Thoracic aorta (tissue), 2 donors: ENCODE results near the gene ADM. TPM values are rescaled to one million over a fixed set of nuclear protein-coding genes. Genes with fewer than 3 reads are reported as not detected.

Experiments
- ATAC-seq: fragments of 150-250 bp; one replicate; pipeline ENCODE4 v1.8.0; 2017; ENCODE audit warnings: low read depth; ENCODE audit not compliant: insufficient number of reproducible peaks, low FRiP score
- DNase-seq: peaks from one replicate; pipeline ENCODE4 v3.0.0-alpha.2; 2020; ENCODE audit warnings: low spot score
- H3K27ac ChIP-seq, 2 donors: fragments of 200-600 bp; sonication (generic); 1 replicate in 1 of 2; 2 replicates in 1 of 2; pipeline ENCODE4 v1.5.1; 2016; ENCODE audit warnings: mild to moderate bottlenecking in 2 of 2, moderate library complexity in 2 of 2
- H3K27me3 ChIP-seq: fragments of 200-600 bp; sonication (generic); replicated peaks from 2 replicates; pipeline ENCODE4 v1.6.0; 2016; ENCODE audit warnings: mild to moderate bottlenecking; ENCODE audit not compliant: insufficient read depth
- H3K36me3 ChIP-seq: fragments of 200-600 bp; sonication (generic); one replicate; pipeline ENCODE4 v1.5.1; 2016
- H3K4me1 ChIP-seq, 2 donors: fragments of 200-600 bp; sonication (generic); 1 replicate in 1 of 2; 2 replicates in 1 of 2; pipeline versions ENCODE4 v1.5.1 to v1.6.0; 2016; ENCODE audit warnings: low read depth in 2 of 2, mild to moderate bottlenecking in 1 of 2; ENCODE audit not compliant: control insufficient read depth in 1 of 2
- H3K4me3 ChIP-seq: fragments of 200-600 bp; sonication (generic); 2 replicates; pipeline ENCODE4 v1.5.1; 2016; ENCODE audit warnings: mild to moderate bottlenecking
- H3K9me3 ChIP-seq: fragments of 200-600 bp; sonication (generic); 2 replicates; pipeline ENCODE4 v1.5.1; 2016
- CTCF ChIP-seq: fragments of 200-600 bp; sonication (generic); IDR thresholded peaks from one replicate; pipeline ENCODE4 v1.5.1; 2019; ENCODE audit warnings: antibody characterized with exemption
- total RNA-seq, 2 donors: library from RNA; depleted of rRNA; stranded (reverse); fragments of >200 nt; gene quantifications; one replicate each; pipeline versions ENCODE4 v1.1.0 to v1.2.3, GENCODE V29; 2016

Gene ADM
- total RNA-seq, 2 donors from 2014 or later, result 50.0 to 193 TPM

- H3K9me3 ChIP-seq, result no peaks in the 10 kb centered on the region
- no peak for TF ChIP-seq CTCF
- no peaks in the 10 kb centered on the region for H3K27me3 ChIP-seq
- ATAC-seq (no peak), DNase-seq (no peak)
- H3K4me1 ChIP-seq, result peaks cover 46 to 92% of the 10 kb centered on the region in 2 donors
- no peak overlapping the region for H3K4me3 ChIP-seq
- no peaks in the 10 kb centered on the region for H3K36me3 ChIP-seq
- peak overlapping the region; percentile 0 to 8 for H3K27ac ChIP-seq
Observed at GRCh38 chr11:10323793-10324170, 18.9 kb downstream of the ADM start.

- H3K36me3 ChIP-seq, result no peaks in the 10 kb centered on the region
- H3K9me3 ChIP-seq, result no peaks in the 10 kb centered on the region
- no peaks in the 10 kb centered on the region for H3K27me3 ChIP-seq
- ATAC-seq, result no peak
- H3K27ac ChIP-seq, result peak overlapping the region; percentile 71 to 75
- H3K4me1 ChIP-seq, result peaks cover 51 to 96% of the 10 kb centered on the region in 2 donors
- TF ChIP-seq CTCF, result no peak
- no peak for DNase-seq
- no peak overlapping the region for H3K4me3 ChIP-seq
Observed at GRCh38 chr11:10324474-10324873, 19.6 kb downstream of the ADM start.

- Histone ChIP-seq H3K27me3 (no peaks in the 10 kb centered on the region), H3K27ac (peak overlapping the region; percentile 71 to 75), H3K36me3 (no peaks in the 10 kb centered on the region), H3K9me3 (no peaks in the 10 kb centered on the region), H3K4me1 (peaks cover 51 to 86% of the 10 kb centered on the region in 2 donors), H3K4me3 (no peak overlapping the region)
- TF ChIP-seq CTCF, result no peak
- no peak for ATAC-seq
- DNase-seq, result no peak
Observed at GRCh38 chr11:10325277-10326011, 20.6 kb downstream of the ADM start.

GRCh38 chr11:10326012-10326964 is 21.4 kb downstream of the ADM start:
- H3K4me3 ChIP-seq, result no peak overlapping the region
- H3K27ac ChIP-seq, result peak overlapping the region; percentile 71 to 75
- no peak for TF ChIP-seq CTCF
- H3K9me3 ChIP-seq, result no peaks in the 10 kb centered on the region
- peaks cover 51 to 78% of the 10 kb centered on the region in 2 donors for H3K4me1 ChIP-seq
- H3K27me3 ChIP-seq, result no peaks in the 10 kb centered on the region
- ATAC-seq, result no peak
- DNase-seq, result no peak
- H3K36me3 ChIP-seq, result no peaks in the 10 kb centered on the region

- no peak for TF ChIP-seq CTCF
- ATAC-seq, result no peak
- no peaks in the 10 kb centered on the region for H3K9me3 ChIP-seq
- no peak for DNase-seq
- H3K27ac ChIP-seq, result peak overlapping the region; percentile 71 to 75
- no peaks in the 10 kb centered on the region for H3K36me3 ChIP-seq
- H3K4me3 ChIP-seq, result no peak overlapping the region
- H3K27me3 ChIP-seq, result no peaks in the 10 kb centered on the region
- H3K4me1 ChIP-seq, result peaks cover 51 to 68% of the 10 kb centered on the region in 2 donors
Observed at GRCh38 chr11:10327254-10327653, 22.4 kb downstream of the ADM start.
